Epithelial cell of proximal tubule (primary cell): Measurements from ENCODE around the gene DIRAS1. TPM values are rescaled to one million over a fixed set of nuclear protein-coding genes. Genes with fewer than 3 reads are reported as not detected.

ENCODE experiments used
- DNase-seq: peaks from one replicate; pipeline ENCODE4 v3.0.0-alpha.2; 2011; ENCODE audit warnings: low read depth
- H3K4me3 ChIP-seq: 2 replicates; pipeline ENCODE4 v1.5.1; 2011; ENCODE audit warnings: low read depth, mild to moderate bottlenecking, low read length
- CTCF ChIP-seq: conservative IDR thresholded peaks from 2 replicates; pipeline ENCODE4 v1.5.1; 2012; ENCODE audit warnings: low read depth, mild to moderate bottlenecking, low read length
- total RNA-seq: library from RNA; depleted of rRNA; stranded (reverse); fragments of >200 nt; gene quantifications from 2 replicates; pipeline ENCODE4 v1.2.3, GENCODE V29; 2015

DIRAS1 gene
- total RNA-seq, 1 donor from 2014 or later = not detected

- no peak overlapping the region for H3K4me3 ChIP-seq
- no peak for DNase-seq
- no peak for TF ChIP-seq CTCF
Observed at GRCh38 chr19:2732883-2733282, 11.7 kb upstream of the DIRAS1 start.

- no peak for DNase-seq
- TF ChIP-seq CTCF = no peak
- no peak overlapping the region for H3K4me3 ChIP-seq
Observed at GRCh38 chr19:2732157-2732725, 11.1 kb upstream of the DIRAS1 start.

DNA sequence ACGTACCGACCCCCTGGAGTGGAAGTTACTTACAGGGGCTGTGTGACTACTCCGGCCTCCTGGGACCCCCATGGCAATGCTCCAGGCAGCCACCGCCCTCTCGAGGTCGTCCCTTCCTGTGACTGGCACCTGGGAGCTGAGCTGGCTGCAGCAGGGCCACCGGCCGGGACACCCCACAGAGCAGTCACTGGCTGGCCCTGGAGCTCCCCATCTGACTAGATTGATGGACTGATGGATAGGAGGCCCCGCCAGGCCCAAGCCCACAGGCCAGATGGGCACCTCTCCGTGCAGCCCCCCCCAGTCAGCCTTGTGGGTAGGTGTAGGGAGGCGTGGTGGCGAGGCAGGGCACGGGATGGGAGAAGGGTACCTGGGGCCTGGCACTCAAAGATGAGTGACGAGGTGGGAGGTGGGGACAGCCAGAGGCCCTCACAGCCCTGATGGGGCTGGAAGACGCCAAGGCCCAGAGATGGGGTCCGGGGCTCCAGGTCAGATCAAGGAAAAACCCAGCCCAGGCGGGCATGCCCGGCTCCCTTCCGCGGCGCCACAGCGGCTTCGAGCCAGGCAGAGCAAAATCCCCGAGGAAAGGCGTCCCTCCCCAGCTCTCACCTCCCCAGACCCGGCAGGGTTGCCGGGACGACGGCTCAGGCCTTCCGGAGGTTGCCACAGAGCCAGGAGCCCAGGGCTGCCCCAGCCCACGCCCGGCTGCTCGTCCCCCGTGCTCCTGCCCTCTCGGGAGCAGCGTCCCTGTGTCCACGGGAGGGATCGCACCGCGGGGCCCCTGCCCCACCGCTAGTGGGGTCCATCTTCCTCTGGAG is 10.2 kb upstream of the DIRAS1 start:
- no peak overlapping the region for H3K4me3 ChIP-seq
- DNase-seq = no peak
- no peak for TF ChIP-seq CTCF

DNA sequence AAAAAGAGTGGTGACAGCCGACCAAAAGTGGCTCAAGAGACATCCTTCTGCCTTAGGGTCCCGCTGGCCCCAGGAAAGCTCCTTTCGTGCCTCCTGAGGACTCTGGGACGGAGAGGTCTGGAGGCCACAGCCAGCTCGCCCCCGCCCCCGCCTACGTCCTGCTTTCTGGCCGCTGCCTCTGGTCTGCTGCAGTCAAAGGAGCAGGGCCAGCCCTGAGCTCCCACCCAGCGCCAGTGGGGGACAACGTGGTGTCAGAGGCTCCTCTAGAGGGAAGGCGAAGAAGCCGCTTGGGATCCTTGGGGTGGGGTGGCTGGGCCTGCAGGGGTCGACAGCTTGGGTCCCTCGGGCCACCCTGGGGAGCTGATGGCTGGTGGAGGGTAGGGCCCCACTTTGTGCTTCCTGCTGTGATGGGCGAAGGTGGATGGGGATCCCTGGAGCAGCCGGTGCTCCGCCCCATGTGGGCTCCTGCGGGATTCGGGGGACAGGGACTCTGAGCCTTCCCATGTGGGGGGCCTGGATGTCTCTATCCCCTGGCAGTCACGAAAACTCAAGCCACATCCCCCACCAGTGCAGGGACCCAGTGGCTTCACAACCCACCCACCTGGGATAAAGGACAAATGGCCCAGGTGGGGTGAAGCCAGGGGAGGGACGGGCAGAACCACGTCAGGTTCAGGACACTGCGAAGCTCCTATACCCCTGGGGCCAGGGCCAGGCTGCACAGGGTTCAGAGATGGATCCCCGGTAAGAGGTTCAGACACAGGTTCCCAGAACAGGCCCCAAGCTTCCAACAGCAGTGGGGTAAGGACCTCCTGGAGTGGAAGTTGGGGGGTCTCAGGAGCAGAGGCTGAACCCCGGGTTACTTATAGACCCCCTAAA is 9.0 kb upstream of the DIRAS1 start:
- DNase-seq = no peak
- H3K4me3 ChIP-seq = no peak overlapping the region
- no peak for TF ChIP-seq CTCF

GRCh38 chr19:2728783-2729387 is 7.7 kb upstream of the DIRAS1 start:
- TF ChIP-seq CTCF = no peak
- DNase-seq = no peak
- H3K4me3 ChIP-seq = no peak overlapping the region

DNA sequence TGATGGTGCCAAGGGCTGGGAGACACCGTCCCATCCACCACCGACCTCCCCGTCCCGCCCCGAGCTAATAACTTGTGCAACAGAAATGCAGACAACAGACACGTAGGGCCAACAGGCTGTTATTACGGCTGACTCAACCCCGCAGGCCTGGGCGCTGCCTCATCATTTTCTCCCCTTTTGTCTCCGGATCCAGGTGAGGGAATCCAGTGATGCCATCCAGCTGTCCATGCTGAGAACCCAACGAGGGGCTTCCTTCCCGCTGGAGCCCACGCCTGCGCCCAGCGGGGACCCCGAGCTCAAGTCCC is 6.4 kb upstream of the DIRAS1 start:
- no peak overlapping the region for H3K4me3 ChIP-seq
- no peak for TF ChIP-seq CTCF
- DNase-seq = no peak
